ENCODE measurements around the gene CHD1.
A peak's percentile ranks its signal among the peaks of the same experiment; 100 is the strongest.

The CHD1 gene

DNA sequence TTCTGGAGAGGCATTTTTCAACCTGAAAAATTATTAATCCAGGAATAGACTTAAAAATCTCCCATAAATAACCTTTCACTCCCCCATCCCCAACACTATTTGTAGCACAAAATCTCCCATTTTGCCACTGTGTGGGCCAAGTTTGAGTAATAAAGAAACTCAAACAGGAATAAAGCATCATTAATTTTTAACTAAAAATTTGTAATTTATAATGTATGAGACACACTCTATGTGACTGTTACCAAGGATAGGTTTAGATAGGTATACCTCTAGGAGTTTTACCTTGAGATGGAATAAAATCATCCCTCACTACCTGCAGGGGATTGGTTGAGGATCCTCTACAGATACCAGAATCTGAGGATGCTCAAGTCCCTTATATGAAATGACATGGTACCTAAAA lies 30.1 kb downstream of the CHD1 start:
- no peak for DNase-seq

DNA sequence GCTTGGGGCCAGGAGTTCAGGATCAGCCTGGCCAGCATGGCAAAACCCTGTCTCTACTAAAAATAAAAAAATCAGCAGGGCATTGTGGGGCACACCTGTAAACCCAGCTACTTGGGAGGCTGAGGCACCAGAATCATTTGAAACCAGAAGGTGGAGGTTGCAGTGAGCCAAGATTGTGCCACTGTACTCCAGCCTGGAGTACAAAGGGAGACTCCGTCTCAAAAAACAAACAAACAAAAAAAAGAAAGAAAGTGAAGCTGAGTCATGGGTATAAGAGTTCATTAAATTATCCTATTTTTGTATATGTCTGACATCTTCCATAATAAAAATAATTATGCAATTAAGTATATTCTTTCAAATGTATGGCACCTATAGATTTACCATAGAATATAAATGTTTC lies 37.2 kb downstream of the CHD1 start:
- DNase-seq = no peak

GRCh38 chr5:98880598-98880997 lies 48.2 kb downstream of the CHD1 start:
- no peak for DNase-seq

- DNase-seq = no peak
These were observed 48.7 kb downstream of the CHD1 start for GRCh38 chr5:98880151-98880550.

- no peak for DNase-seq
These were observed 51.2 kb downstream of the CHD1 start for GRCh38 chr5:98877600-98877999.

DNA sequence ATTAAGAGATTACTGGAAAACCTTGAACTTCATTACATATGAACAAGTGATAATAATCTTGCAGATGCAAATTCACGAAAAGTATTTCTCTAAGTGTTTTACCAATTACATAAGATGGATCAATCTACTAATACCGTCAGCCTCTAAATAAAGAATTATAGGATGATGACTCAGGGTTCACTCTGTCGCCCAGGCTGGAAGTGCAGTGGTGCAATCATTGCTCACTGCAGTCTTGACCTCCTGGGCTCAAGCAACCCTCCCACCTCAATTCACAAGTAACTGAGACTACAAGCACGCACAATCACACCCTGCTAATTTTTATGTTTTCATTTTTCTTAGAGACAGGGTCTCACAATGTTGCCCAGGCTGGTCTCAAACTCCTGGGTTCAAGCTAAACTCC lies 56.1 kb downstream of the CHD1 start:
- DNase-seq = no peak

- no peak for DNase-seq
These were observed 63.1 kb downstream of the CHD1 start for GRCh38 chr5:98865690-98866089.

DNA sequence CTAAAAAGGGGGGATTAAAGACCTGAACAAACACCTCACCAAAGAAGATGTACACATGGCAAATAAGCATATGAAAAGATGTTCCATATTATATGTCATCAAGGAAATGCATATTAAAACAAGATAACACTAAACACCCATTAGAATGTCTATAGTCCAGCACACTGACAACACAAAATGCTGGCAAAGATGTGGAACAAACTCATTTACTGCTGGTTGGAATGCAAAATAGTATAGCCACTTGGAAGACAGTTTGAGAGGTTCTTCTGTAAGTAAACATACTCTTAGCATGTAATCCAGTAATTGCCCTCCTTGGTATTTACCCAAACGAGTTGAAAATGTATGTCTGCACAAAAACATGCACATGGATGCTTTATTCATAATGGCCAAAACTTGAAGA lies 81.8 kb downstream of the CHD1 start:
- DNase-seq = no peak

DNA sequence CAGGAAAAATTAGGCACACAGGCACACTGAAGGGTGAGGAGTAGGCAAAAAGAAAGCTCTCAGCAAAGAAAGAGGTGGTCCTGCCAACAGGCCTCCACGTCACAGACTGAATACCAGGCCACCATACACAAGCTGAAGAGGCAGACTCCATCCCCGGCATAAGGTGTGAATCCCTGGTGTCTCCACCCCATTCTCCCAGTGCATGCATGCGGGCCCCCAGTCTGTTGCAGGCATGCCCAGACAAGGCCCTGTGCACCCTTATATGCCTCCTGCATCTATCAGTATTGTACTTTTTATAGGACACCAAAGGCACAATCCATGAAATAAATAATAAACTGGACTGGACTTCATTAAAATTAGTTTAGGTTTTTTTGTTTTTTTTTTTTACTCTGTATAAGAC lies 82.3 kb downstream of the CHD1 start:
- DNase-seq = no peak

- no peak for DNase-seq
These were observed 82.9 kb downstream of the CHD1 start for GRCh38 chr5:98845878-98846277.

GRCh38 chr5:98844865-98845264 lies 83.9 kb downstream of the CHD1 start:
- no peak for DNase-seq

- no peak for DNase-seq
These were observed 85.3 kb downstream of the CHD1 start for GRCh38 chr5:98843481-98843880.

DNA sequence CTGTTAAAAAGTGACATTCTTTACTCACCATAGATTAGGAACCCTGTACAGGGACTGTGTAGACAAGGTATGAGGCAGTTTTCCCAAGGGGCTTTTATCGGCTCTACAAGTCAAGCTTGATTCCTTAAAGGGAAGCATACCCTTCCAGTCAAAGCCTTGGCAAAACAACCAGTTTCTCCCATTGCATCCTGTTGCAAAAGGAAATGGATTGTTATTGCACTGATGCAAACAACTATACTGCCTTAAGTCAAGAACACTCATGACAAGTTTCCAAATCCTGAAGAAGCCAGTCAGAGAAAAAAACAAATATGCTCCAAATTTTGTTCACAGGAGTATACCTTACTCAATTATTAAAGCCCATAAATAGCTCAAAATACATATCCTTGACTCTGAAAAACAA lies 87.9 kb downstream of the CHD1 start:
- DNase-seq = no peak

- peak; percentile 3 for DNase-seq
These were observed 89.1 kb downstream of the CHD1 start for GRCh38 chr5:98839469-98840383.

DNA sequence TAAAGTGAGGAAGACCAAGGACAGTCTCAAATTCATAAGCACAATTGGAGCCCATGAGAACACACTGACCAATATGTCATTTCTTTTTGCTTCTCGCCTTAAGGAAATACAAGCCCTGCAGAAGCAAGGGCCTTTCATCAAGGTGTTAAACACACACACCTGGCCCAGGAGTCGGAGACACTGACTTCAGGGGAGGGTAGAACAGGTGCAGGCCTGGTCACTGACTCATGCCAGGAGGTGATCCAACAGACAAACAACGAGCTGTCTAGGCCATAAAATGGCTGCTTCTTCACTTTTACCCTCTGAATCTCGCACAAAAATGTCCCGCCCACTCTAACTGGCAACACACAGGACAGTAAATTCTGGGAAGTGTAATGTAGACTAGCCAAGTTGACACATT lies 92.6 kb downstream of the CHD1 start:
- DNase-seq = no peak

GRCh38 chr5:98827588-98828284 lies 101.1 kb downstream of the CHD1 start:
- DNase-seq = no peak

DNA sequence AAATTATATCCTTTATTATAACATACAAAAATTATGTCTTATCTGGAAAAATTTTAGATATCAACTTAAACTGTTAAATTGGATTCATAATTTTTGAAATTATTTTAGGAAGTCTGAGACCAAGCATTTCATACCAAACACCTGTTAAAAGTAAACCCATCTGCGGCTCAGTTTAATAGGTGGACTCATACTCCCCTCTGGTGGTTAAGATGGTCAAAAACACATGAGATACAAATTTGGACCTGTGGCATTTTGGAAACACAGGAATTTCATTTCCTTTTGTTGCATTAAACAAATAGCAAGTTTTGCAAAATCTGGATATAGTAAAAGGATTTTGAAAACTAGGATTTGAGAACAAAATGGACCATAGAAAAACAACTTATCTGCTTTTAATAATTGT lies 101.6 kb downstream of the CHD1 start:
- DNase-seq = peak; percentile 31

GRCh38 chr5:98825582-98826375 lies 103.0 kb downstream of the CHD1 start:
- no peak for DNase-seq

DNA sequence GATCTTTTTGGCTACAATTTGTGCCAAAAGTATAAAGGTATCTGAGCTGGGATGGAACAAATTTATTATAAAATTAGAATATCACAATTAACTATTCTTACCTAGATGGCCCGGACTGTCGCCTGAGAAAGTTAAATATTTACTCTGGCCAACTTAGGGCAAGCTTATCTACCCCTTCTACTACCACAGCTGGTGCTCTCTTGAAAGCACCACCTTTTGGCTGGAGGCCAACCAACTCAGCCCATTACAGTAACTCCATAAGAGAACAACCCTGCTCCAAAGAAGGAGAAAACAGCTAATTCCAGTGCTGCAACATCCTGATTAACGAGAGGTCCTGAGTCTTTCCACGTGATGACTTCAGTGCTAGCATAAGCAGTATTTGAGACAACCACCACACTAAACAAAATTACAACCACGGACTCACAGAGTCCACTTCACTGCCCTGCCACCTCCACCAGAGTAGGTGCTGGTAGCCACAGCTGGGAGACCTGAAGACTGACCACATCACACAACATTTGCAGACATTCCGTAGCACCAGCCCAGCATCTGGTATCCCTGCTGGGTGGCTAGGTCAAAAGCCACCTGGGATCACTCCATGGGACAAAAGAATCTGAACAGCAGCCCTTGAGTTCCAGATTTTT lies 112.1 kb downstream of the CHD1 start:
- no peak for DNase-seq

DNA sequence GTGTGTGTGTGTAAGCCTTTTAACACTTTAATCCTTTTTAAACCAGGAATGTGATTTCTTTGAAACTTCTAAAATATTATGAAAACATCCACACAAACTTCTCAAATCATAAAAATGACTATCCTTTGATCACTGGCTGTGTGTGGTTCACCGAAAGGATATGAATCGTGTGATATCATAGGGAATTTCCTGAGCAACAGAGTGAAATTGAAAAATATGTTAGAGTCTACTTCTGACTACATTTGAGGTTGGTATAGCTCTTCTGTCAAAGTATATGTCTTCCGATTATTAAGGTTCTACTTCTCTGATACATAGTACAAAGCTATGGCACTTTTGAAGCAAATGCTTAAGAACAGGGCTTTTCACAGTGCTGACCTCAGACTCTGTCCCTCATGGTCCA lies 115.1 kb downstream of the CHD1 start:
- DNase-seq = no peak

- DNase-seq = no peak
These were observed 118.6 kb downstream of the CHD1 start for GRCh38 chr5:98810206-98810605.

DNA sequence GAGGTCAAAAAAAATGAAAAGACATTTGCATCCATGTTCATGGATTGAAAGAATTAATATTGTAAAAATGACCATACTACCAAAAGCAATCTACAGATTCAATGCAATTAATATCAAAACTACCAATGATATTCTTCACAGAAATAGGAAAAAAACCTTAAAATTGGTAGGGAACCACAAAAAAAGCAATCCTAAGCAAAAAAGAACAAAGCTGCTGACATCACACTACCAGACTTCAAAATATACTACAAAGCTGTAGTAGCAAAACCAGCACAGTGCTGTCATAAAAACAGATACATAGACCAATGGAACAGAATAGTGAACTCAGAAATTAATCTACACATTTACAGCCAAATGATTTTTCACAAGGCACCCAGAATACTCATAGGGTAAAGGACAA lies 121.0 kb downstream of the CHD1 start:
- DNase-seq = no peak

DNA sequence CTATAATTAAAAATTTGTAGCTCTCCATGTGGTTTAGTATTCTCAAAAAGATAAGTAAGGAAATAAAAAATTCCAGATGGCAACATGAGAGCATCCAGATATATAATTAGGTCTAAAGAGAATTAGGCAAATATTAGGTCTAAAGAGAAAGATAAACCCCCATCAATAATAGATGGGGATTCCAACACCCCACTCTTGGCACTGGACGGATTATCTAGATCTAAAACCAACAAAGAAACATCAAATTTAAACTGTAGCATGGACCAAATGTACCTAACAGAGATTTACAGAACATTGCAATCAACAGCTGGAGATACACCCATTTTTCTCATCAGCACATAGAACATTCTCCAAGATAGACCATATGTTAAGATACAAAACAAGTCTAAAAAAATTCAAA lies 123.7 kb downstream of the CHD1 start:
- no peak for DNase-seq

Data from CD4-positive, alpha-beta T cell treated with Interleukin-17A for 1 hour (primary cell).